GM21619 (cell line): ENCODE data around the gene ATP8B1.
A peak's percentile ranks its signal among the peaks of the same experiment; 100 is the strongest.

Experiments used
- ATAC-seq: cut with Tn5 transposase; IDR thresholded peaks from one replicate; pipeline ENCODE4 v1.9.1; 2021; ENCODE audit not compliant: unreplicated experiment

Gene ATP8B1

DNA sequence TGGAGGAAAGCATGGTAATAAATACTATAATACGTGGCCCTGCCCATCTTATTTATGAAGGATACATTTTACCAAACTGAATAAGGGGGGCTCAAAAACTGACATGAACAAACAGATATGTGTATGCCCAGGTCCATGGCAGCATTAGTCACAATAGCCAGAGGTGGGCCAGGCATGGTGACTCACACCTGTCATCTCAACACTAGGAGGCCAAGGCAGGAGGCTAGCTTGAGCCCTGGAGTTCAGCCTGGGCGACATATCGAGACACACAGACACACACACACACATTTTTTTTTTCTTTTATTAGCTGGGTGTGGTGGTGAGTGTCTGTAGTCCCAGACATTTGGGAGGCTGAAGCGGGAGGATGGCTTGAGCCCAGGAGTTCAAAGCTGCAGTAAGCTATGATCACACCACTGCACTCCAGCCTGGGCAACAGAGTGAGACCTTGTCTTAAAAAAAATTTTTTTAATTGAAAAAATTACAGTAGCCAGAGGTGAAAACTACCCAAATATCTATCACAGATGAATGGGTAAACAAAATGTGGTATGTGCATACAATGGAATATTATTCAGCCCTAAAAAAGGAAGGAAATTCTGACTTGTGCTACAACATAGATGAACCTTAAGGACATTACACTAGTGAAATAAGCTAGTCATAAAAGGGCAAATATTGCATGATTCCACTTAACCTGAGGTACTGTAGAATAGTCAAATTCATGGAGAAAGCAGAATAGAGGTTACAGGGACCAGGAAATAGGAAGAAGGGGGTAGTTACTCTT is 8.0 kb downstream of the ATP8B1 start:
- no peak for ATAC-seq

DNA sequence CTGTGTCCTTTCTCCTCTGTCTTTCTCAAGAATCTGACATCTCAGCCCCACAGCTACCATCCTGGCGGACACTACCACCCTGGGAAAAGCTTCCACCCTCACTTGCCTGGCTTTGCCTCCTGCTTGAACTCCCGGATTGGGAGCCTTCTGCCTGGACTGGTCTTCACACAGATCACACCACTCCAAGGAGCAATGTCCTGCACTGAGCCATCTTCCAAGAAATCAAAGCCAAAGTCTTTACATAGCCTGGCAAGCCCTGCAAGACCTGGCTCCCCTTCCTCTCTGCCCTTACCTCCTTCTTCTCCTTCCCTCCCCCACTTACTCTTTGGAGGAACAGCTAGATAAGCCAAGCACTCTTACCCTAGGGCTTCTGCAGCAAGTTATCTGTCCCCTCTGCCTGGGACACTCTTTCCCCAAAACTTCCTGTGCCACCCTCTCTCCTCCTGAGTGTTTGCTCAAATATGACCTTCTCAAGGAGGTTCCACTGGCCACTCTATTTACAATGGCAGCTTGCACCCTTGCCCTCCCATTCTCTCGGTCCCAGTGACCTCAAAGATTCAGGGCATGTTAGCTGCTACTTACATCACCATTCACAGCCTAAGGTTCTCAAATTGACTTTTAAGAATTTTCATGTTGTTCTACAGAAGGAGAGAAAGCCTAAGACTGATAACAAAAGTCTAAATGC is 9.7 kb downstream of the ATP8B1 start:
- ATAC-seq, result no peak

DNA sequence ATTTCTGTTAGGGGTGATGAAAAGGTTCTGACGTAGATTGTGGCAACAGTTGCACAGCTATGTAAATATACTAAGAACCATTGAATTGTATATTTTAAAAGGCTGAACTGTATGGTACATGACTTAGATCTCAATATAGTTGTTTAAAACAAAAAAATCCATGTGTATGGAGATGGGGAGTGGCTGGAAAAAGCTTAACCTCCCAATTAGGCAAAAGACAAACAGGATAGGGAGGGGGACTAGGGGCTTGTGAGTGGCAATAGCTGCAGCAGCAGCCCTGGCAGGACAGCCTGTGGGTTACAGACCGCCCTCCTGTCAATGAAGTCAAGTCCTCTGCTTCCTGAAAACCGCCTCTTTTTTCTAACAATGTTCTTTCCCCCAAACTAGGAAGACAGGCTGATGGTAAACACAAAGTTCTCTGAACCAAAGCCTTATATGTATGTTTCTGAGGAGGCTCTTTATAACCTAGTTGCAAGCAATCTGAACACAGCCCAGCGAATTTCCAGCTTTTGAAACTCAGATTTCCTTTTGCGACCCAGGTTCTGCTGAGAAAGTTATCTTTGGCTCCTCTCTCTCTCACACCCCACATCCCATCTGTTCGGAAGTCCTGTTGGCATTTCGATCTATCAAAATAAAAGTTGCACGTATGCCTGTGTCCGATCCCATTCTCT is 10.3 kb downstream of the ATP8B1 start:
- no peak for ATAC-seq

DNA sequence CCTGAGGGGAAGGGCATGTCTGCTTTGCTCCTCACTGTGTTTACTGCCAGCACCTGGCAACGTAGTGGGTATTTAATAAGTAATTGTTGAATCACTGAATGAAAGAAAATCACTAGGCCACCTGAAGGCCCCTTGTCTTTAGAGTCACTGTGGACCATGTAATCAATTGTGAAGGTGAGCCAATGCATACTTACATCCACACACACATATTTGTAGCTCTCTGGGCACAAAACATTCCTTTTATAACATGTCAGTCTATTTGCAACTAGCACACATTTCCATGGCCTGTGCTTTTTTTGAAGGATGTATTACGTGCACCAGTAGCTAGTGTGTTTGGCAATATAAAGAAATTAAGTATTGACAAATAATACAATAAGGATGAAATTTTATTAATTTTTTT is 11.2 kb downstream of the ATP8B1 start:
- ATAC-seq, result no peak

DNA sequence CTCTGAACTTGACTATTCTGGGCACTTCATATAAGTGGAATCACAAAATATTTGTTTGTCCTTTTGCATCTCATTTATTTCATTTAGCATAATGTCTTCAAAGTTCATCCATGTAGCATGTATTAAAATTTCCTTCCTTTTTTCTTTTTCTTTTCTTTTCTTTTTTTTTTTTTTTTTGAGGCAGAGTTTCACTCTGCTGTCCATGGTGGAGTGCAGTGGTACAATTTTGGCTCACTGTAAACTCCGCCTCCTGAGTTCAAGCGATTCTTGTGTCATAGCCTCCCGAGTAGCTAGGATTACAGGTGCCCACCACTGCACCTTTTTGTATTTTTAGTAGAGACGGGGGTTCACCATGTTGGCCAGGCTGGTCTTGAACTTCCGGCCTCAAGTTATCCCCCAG is 11.9 kb downstream of the ATP8B1 start:
- no peak for ATAC-seq

DNA sequence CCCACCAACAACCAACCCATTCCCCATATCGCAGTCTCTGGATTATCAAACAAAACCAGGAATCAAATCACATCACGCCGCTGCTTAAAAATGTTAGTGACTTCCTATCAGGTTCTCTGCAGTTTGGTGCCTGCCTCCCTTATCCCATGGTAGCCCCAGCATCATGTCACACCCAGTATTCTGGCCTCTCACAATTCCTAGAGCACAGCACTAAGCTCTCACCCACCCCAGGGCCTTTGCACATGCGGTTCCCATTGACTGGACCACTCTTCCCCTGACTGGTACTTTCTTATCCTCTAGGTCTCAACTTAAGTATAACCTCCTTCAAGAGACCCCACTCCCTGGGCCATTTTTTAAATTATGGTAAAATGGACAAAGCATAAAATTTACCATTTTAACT is 12.8 kb downstream of the ATP8B1 start:
- no peak for ATAC-seq

DNA sequence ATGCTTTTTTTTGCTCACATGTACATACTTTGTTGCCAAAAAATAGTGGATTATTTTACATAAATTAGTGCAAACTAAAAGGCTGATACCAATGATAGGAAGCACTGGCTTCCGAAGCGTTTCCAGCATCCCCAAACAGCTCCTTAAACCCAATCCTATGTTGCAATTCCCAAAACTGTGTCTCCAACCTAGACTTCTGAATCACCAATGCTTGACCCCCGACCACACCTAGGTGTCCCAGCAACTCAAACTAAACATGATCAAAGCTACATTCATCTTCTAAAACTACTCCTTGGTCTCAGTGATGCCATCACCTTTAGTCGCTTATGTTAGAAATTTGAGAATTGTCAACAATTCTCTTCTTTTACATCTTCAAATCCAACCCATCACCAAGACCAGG is 13.4 kb downstream of the ATP8B1 start:
- no peak for ATAC-seq

DNA sequence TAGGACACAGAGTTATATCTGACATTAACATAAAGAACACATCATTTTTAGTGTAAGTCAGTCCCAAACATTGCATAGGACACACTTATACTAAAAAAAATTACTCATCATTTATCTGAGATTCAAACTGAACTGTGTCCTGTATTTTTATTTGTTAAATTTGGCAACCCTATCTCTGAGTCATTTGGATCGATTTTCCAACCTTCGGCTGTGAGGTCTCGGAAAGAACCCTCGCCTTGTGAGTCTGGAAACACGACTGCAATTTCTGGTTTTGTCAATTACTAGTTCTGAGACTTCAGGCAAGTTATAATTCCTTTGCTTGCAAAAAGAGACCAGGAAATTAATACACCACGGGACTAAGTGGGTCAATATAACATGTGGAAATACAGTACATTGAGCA is 14.0 kb downstream of the ATP8B1 start:
- ATAC-seq, result no peak

DNA sequence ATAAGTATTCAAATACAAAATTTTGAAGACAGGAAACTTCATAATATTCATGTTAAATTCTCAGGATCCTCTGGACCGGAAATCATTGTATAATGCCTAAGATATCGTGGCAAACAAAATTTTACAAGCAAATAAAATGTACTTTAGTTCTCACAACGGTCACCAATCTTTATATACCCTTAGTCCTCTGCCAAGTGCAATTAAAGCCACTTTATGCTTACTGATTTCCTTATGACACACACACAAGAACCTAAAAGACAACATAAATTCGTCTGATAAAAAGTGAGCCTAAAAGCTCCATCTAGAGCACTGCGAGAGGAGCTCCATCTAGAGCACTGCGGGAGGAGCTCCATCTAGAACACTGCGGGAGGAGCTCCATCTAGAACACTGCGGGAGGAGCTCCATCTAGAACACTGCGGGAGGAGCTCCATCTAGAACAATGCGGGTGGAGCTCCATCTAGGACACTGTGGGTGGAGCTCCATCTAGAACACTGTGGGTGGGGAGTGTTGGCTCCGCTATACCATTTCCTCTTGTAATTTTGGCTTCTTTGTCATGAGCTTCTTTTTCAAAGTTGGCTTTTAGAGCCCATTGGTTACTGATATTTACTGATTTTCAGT is 15.9 kb downstream of the ATP8B1 start:
- no peak for ATAC-seq

DNA sequence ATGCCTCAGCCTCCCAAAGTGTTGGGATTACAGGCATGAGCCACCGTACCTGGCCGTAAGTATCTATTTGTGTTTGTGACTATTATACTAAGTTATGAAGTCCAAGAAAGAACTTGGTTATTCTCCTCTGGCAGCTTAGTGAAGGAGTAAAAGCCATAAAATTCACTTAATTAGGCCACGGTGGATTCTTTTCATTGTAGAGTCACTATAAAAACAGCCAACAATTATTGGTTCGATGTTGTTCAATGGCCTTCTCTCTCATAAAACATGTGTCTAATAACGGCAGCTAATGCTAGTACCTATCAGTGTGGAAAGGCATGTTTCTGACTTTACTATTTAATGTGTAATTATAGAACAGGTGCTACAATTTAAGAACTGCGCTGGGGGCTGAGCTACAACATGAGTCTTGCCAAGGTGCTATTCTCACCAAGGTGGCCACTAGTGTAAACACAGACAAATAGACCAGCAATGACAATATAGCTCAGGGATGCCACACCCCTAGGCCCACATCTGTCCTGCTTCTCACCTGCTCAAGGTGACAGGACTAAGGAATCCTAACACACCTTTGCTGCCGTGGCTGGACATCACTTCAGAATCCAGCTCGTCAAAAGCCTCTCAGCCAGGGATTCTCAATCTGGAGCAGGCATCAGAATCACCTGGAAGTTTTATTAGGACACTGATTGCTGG is 17.2 kb downstream of the ATP8B1 start:
- ATAC-seq, result no peak

DNA sequence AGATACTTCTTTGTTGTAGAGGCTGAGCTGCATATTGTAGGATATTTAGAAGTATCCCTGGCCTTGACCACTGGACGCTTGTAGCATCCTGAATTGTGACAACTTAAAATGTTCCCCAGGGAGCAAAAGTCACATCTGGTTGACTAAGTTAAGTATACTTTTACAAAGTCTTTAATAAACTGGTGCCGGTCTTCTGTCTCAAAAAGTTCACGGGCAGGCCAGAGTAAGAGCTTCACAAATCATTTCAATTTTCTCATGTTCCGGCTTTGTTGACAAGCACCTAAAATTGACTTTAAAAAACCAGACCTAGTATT is 18.4 kb downstream of the ATP8B1 start:
- no peak for ATAC-seq

DNA sequence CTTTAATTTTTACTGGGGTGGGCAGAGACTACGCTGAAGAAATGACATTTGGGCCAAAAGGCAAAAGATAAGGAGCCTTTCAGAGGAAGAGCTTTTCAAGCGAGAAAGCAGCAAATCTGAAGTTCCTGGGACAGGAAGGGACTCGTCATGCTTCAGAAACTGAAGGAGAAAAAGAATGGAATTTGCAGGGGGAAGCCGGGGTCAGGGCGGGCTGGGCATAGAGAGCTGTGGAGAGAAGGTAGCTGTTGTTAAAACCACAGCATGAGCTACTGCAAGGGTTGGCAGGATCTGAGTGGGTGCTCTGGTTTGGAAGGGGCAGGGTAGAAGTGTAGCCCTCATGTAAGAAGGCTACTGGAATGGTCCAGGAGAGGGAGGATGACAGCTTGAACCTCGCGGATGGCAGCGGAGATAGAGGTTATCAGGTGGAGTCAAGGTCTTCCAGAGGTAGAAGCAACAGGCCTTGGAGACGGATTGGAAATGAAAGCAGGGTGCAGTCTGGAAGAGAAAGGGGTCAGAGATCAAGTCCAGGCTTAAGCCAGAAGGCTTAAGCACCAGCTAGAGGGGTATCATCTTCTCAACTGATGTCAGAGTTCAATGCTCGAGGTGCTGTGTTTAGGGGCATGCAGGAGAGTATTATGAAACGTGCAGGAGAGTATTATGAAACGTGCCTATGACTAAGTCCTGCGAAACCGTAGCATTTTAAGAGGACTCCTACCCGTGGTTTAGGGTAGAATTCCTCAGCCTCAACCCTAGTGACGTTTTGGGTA is 18.9 kb downstream of the ATP8B1 start:
- no peak for ATAC-seq

DNA sequence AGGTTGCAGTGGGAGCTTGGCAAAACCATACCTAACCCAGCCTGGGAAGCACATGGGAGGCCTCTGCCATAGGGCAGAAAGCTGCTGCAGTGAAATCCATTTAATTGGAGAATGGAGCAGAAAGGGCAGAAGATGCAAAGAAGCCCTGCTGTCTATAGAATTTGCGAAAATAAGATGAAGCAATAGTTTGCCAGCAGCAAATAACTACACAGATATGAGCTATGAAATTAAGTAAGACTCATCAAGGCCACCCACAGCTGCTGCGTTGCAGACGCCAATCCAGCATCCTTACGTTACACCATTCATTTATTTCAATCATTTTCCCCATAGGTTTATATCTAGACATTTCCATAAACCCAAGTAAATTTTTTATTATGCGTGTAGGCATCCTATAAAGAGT is 21.1 kb downstream of the ATP8B1 start:
- no peak for ATAC-seq

DNA sequence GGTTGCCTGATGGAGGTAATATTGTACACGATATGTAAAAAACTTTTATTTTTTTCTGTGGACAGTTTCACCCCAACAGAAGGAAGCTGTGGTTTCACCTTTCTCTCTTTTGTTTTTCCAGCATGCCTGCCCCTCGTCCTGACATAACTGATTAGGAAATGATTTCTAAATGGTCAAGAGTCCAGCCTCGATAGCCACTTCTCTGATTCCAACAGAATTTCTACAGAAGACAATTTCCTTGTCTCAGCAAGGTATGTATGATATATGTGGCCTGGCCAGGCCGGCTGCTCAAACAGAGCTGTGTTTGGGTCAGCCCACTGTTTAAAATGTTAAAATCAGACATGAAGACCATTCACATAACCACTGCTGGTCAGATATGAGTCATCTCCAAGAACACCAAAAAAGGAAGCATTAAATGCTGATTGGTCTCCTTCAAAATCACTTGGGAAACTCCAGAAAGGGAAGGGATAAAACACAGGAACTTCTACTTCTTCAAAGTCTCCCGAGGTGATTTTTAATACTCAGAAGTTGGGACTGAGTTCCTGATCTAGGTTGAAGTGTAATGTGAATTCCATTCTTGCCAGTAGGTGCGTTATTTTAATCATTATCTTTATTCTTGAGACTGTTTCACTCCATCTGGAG is 22.3 kb downstream of the ATP8B1 start:
- ATAC-seq, result peak; percentile 62

DNA sequence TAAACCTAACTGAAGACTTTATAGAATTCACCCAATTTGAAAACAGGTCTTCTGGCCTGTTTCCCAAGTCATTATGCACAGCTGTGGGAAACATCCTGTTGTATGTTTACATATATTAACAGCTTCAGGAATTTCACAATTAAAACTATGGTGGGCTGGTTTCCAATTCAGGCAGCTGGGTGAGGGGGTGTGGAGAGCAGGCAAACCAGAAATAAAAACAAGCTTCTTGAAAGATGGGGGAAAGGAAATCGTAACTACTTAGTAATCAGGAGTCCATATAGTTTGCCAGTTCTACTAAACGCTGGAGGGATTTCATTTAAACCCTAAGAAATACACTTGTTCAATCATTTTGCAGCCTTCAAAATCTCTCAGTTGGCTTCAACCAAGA is 22.8 kb downstream of the ATP8B1 start:
- ATAC-seq, result no peak

DNA sequence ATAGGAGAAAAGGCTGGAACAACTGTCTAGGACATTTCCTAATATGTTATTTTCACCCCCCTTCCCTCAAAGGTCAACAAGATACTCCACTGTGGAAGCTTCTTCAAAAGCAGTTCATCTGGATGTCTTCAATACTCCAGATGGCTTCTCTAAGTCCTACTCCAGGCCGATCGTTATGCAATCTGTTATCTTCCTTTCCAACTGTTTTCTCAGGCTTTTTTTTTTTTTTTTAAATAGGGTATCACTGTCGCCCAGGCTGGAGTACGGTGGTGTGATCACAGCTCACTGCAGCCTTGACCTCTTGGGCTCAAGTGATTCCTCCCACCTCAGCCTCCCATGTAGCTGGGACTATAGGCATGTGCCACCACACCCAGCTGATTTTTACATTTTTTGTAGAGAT is 26.3 kb downstream of the ATP8B1 start:
- no peak for ATAC-seq

DNA sequence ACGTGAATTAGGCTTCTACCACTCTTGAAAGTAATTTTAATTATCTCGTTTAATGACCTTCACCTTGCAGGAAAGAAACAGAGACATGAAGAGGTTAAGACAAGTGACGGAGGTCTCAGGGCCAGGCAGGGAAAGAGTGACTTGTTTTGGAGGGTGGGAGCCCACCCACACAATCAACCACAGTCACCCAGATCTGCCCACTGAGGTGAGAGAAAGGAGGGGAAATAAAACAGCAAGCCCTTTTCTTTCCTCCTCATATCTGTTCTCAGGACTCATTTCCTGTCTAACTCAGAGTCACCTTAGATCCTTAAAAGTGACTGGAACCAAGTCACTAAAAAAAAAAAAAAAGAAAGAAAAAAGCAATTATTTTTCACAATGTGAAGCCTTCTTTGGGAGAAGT is 26.8 kb downstream of the ATP8B1 start:
- no peak for ATAC-seq

DNA sequence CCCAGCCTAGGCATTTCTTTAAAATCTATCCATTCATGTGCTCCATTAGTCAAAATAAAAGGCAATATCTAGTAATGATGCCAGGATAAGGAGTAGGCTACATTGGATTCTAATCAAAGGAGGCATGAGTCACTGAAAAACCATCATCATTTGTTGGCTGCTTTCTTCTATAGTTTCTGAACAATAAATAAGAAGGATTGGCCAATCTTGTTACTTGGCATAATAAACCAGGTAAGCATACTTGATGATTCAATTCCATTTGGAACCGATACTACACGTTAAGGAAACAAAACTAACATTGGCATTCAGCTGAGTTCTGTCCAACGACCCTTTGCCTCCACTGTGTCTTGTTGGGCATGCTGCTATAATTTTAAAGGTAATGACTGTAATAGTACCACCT is 27.2 kb downstream of the ATP8B1 start:
- ATAC-seq, result no peak

DNA sequence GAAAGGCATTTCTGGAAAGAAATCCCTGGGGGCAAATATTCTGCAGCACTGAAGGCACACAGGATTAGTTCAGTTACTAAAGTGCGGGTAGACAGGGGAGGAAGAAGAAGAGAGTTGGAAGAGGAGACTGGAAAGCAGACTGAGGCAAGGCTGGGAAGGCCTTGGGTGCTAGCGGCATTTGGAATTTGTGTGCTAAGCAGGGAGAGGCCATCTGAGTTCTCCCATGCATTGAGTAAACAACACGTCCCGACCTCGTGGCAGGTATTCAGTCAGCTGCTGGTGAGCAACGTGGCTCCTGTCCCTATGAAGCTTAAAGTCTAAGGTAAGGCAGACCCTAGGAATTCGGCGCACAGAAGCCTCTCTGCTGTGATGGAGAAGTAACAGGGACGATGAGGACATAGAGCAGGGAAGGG is 30.7 kb downstream of the ATP8B1 start:
- no peak for ATAC-seq

DNA sequence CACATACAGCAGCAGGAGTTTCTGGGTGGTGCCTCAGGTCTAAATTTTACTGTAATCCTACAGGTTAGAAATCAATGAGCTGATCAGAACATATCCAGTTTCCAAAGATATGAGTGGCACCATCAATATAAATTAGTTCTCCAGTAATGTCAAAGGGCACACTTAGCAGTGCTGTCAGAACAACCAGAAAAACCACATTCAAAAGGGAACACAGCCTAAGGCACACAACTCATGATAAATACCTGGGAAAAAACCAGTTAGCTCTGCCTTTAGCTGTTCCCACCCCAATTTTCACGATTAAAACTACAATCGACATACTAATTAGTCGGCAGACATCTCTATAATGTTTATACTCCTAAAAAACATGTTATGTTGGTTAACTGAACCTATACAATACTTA is 31.5 kb downstream of the ATP8B1 start:
- no peak for ATAC-seq
